GM18505 (cell line): ENCODE data around the gene EIF2A.

Experiments used
- ATAC-seq: cut with Tn5 transposase; IDR thresholded peaks from one replicate; pipeline ENCODE4 v1.9.1; 2021; ENCODE audit not compliant: unreplicated experiment
- POLR2A ChIP-seq: IDR thresholded peaks from 4 replicates; pipeline ENCODE4 v1.6.1; 2011; ENCODE audit warnings: borderline replicate concordance; ENCODE audit not compliant: insufficient read depth, insufficient read length; ENCODE audit errors: extremely low read depth

The EIF2A gene

GRCh38 chr3:150527464-150528255 lies 18.9 kb upstream of the EIF2A start:
- TF ChIP-seq POLR2A: no peak
- no peak for ATAC-seq

- ATAC-seq: no peak
Observed at GRCh38 chr3:150528354-150528797, 18.2 kb upstream of the EIF2A start.

GRCh38 chr3:150531775-150532174 lies 14.8 kb upstream of the EIF2A start:
- no peak for TF ChIP-seq POLR2A
- no peak for ATAC-seq

More at GRCh38 chr3:150528354-150528797, 18.2 kb upstream of the EIF2A start:
- TF ChIP-seq POLR2A: no peak

GRCh38 chr3:150535204-150535603 lies 11.4 kb upstream of the EIF2A start:
- TF ChIP-seq POLR2A: no peak
- no peak for ATAC-seq

- no peak for ATAC-seq
- TF ChIP-seq POLR2A: no peak
Observed at GRCh38 chr3:150538324-150539208, 8.0 kb upstream of the EIF2A start.

- no peak for ATAC-seq
- TF ChIP-seq POLR2A: no peak
Observed at GRCh38 chr3:150540297-150540696, 6.3 kb upstream of the EIF2A start.

GRCh38 chr3:150540991-150541390 lies 5.6 kb upstream of the EIF2A start:
- no peak for TF ChIP-seq POLR2A
- no peak for ATAC-seq

- no peak for TF ChIP-seq POLR2A
- no peak for ATAC-seq
Observed at GRCh38 chr3:150543128-150543527, 3.5 kb upstream of the EIF2A start.

- TF ChIP-seq POLR2A: no peak
- ATAC-seq: no peak
Observed at GRCh38 chr3:150543531-150543930, 3.1 kb upstream of the EIF2A start.

- no peak for TF ChIP-seq POLR2A
- no peak for ATAC-seq
Observed at GRCh38 chr3:150544041-150544440, 2.5 kb upstream of the EIF2A start.

- no peak for ATAC-seq
- TF ChIP-seq POLR2A: no peak
Observed at GRCh38 chr3:150544726-150545125, 1.9 kb upstream of the EIF2A start.

GRCh38 chr3:150545419-150546225 lies 965 bp upstream of the EIF2A start:
- no peak for TF ChIP-seq POLR2A
- ATAC-seq: no peak

- no peak for ATAC-seq
- TF ChIP-seq POLR2A: no peak
Observed at GRCh38 chr3:150547045-150547741, 606 bp downstream of the EIF2A start.

GRCh38 chr3:150555859-150556436 lies 9.4 kb downstream of the EIF2A start:
- TF ChIP-seq POLR2A: no peak
- no peak for ATAC-seq
